AG04450 (cell line): ENCODE results near the gene IL13RA1. TPM values are rescaled to one million over a fixed set of nuclear protein-coding genes. Genes with fewer than 3 reads are reported as not detected.

ENCODE experiments used
- CTCF ChIA-PET: fragments of 300-600, 350-600 bp; formaldehyde crosslinking; extraction: SDS; loops from one replicate; lab custom pipeline; 2022; ENCODE audit warnings: antibody characterized with exemption, inconsistent platforms; lab: Charles Lee
- POLR2A ChIA-PET: fragments of 350-600 bp; formaldehyde crosslinking; extraction: SDS; loops from one replicate; lab custom pipeline; 2021; ENCODE audit warnings: antibody characterized with exemption, inconsistent platforms; lab: Yijun Ruan, JAX
- DNase-seq: peaks from one replicate; pipeline ENCODE4 v3.0.0-alpha.2; 2011; ENCODE audit warnings: low read depth, low spot score
- H3K27ac ChIP-seq: one replicate; pipeline ENCODE4 v1.5.1; 2012; ENCODE audit warnings: low read depth, low read length, control low read depth
- H3K27me3 ChIP-seq: one replicate; pipeline ENCODE4 v1.6.0; 2012; ENCODE audit warnings: low read length; ENCODE audit not compliant: control insufficient read depth, insufficient read depth
- H3K4me3 ChIP-seq: 2 replicates; pipeline ENCODE4 v1.5.1; 2011; ENCODE audit warnings: mild to moderate bottlenecking, low read depth, low read length, control low read depth
- H3K9me3 ChIP-seq: 2 replicates; pipeline ENCODE4 v1.5.1; 2012; ENCODE audit warnings: low read length; ENCODE audit not compliant: control insufficient read depth, insufficient read depth
- polyA plus RNA-seq: library from polyadenylated mRNA; depleted of rRNA; stranded (reverse); fragments of >200 nt; gene quantifications from 2 replicates; pipeline ENCODE4 v1.2.3, GENCODE V29; 2011
- TF ChIP-seq, protein P1 (sequence below): IDR thresholded peaks from 2 replicates; pipeline ENCODE4 v1.5.1; 2011; ENCODE audit warnings: low read depth, low read length, control low read depth, inconsistent platforms

IL13RA1 gene
- polyA plus RNA-seq, 1 experiment = 71.5 TPM

DNA sequence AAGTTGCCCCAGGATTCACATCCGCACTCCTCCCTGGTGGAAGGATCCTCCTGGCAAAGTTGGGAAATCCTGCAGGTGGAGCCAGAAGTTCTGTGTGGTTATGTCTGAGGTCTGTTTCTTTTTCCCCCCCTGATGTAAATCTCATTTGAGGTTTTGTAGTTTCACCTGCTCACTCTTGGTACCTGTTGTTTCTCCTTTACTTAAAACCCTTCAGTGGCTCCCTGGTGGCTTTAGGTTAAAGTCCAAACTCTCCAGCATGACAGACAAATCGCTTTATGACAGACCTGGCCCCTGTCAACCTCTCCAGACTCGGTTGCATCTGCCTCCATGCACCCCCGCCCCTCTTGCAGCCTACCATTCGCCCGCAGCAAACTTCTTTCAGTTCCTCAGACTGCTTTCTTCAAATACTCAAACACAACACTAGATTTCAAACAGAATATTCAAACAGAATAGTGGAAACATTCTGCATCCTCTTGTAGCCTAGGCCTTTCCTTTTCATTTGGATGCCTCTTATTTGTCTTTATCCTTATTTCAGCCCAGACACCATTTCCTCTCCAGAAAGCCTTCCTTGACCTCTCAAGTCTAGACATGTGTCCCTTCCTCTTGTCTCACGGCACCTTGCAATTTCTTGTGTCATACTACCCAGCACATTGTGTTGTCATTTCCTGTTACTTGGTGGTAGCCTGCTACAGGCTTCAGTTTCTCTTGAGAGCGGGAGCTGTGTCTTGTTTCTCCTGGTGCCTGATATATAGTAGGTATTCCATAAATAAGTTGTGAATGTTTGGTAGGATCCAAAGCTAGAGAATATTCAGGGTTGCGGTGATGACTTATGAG is 24.8 kb downstream of the IL13RA1 start:
- POLR2A ChIA-PET = no interaction called here
- CTCF ChIA-PET = interaction anchor here (0.6 kb wide), 1 partner anchor 107 kb away, joined by 3 read pairs; no protein-coding TSS in a partner anchor
- Histone ChIP-seq H3K27me3 (no peaks in the 10 kb centered on the region), H3K27ac (no peak overlapping the region), H3K4me3 (no peak overlapping the region), H3K9me3 (no peaks in the 10 kb centered on the region)
- DNase-seq = no peak
- TF ChIP-seq, protein P1, sequence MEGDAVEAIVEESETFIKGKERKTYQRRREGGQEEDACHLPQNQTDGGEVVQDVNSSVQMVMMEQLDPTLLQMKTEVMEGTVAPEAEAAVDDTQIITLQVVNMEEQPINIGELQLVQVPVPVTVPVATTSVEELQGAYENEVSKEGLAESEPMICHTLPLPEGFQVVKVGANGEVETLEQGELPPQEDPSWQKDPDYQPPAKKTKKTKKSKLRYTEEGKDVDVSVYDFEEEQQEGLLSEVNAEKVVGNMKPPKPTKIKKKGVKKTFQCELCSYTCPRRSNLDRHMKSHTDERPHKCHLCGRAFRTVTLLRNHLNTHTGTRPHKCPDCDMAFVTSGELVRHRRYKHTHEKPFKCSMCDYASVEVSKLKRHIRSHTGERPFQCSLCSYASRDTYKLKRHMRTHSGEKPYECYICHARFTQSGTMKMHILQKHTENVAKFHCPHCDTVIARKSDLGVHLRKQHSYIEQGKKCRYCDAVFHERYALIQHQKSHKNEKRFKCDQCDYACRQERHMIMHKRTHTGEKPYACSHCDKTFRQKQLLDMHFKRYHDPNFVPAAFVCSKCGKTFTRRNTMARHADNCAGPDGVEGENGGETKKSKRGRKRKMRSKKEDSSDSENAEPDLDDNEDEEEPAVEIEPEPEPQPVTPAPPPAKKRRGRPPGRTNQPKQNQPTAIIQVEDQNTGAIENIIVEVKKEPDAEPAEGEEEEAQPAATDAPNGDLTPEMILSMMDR = no peak

DNA sequence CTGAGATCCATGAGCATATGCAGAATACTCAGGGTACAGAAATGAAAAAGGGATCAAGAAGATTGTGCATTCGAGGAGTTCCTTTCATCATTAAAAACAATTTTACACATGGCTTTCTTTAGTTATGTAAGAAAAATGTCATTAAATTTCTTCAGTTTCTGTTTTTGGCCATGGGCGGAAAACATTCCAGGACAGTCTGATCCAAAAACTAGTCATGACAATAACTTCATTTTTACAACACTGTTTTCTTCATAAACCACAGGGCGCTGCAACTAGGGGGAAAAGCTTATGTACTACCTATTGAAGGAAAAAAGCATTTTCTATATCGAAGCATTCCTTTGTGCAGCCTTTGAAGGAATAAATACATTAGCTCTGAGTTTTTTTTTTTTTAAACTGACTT is 28.2 kb downstream of the IL13RA1 start:
- no peaks in the 10 kb centered on the region for H3K9me3 ChIP-seq
- H3K4me3 ChIP-seq = no peak overlapping the region
- no peak for DNase-seq
- CTCF ChIA-PET = no interaction called here
- no peaks in the 10 kb centered on the region for H3K27me3 ChIP-seq
- H3K27ac ChIP-seq = no peak overlapping the region
- TF ChIP-seq, protein P1 = no peak
- POLR2A ChIA-PET = no interaction called here

DNA sequence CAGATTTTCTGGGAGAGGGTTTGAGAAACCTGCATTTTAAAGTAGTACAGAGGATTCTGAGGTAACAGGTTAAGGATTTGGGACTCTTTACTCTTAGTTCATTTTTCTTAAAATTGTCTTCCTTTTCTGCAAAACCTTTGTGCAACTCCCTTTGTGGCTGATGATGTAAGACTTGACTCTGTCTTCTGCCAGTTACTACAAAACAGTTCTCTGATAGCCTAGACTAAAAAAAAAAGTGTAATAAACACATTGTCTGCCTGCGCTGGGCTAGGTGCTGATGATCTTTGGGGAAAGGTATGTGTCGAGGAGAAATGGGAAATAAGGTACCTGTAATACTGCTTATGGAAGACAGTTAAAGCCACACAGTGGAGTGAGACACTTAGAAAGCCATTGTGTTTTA is 28.7 kb downstream of the IL13RA1 start:
- Histone ChIP-seq H3K9me3 (no peaks in the 10 kb centered on the region), H3K4me3 (no peak overlapping the region), H3K27me3 (no peaks in the 10 kb centered on the region), H3K27ac (no peak overlapping the region)
- POLR2A ChIA-PET = no interaction called here
- CTCF ChIA-PET = no interaction called here
- DNase-seq = no peak
- TF ChIP-seq, protein P1 = no peak

DNA sequence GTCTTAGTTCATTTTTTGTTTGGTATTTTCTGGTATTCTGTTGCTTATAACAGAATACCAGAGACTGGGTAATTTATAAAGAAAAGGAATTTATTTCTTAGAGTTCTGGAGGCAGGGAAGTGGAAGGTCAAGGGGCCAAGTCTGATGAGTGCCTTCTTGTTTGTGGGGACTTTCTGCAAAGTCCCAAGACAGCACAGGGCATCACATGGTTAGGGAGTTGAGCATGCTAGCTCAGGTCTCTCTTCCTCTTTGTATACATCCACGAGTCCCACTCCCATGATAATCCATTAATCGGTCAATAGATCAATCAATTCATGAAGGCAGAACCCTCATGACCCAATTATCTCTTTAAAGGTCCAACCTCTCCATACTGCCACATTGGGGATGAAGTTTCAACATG is 31.1 kb downstream of the IL13RA1 start:
- ChIA-PET POLR2A (no interaction called here), CTCF (no interaction called here)
- TF ChIP-seq, protein P1 = no peak
- H3K27me3 ChIP-seq = no peaks in the 10 kb centered on the region
- DNase-seq = no peak
- no peaks in the 10 kb centered on the region for H3K9me3 ChIP-seq
- H3K4me3 ChIP-seq = no peak overlapping the region
- H3K27ac ChIP-seq = no peak overlapping the region

DNA sequence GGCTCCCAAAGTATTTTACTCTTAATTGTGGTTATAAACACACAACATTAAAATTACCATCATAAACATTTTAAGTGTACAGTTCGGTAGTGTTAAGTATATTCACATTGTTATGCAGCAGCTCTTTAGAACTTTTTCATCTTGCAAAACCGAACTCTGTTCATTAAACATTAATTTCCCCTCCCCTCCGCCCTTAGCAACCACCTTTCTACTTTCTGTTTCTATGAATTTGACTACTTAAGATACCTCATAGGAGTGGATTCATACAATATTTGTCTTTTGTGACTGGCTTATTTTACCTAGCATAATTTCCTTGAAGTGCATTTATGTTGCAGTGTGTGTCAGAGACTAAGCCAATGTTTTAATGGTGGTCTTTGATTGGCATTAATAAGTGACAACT is 32.6 kb downstream of the IL13RA1 start:
- TF ChIP-seq, protein P1 = no peak
- Histone ChIP-seq H3K9me3 (no peaks in the 10 kb centered on the region), H3K4me3 (no peak overlapping the region), H3K27ac (no peak overlapping the region), H3K27me3 (no peaks in the 10 kb centered on the region)
- CTCF ChIA-PET = no interaction called here
- no peak for DNase-seq
- POLR2A ChIA-PET = no interaction called here
